Bronchial epithelial cell (primary cell): ENCODE results near the gene PCDHB15. TPM values are rescaled to one million over a fixed set of nuclear protein-coding genes. Genes with fewer than 3 reads are reported as not detected.

Experiments
- DNase-seq: peaks from one replicate; pipeline ENCODE4 v3.0.0-alpha.2; 2010; ENCODE audit warnings: low read depth
- FAIRE-seq: peaks from 2 replicates; lab custom pipeline; 2011; peaks lifted over from hg19 to GRCh38; lab: Jason Lieb, UNC
- H3K27me3 ChIP-seq: 2 replicates; pipeline ENCODE4 v1.5.1; 2011; ENCODE audit warnings: low read length; ENCODE audit not compliant: control insufficient read depth, insufficient read depth
- H3K36me3 ChIP-seq: 2 replicates; pipeline ENCODE4 v1.5.1; 2011; ENCODE audit warnings: low read length; ENCODE audit not compliant: control insufficient read depth, insufficient read depth
- H3K4me3 ChIP-seq: 2 replicates; pipeline ENCODE4 v1.5.1; 2011; ENCODE audit warnings: mild to moderate bottlenecking, low read depth, low read length, control low read depth
- total RNA-seq: library from RNA; depleted of rRNA; stranded (reverse); fragments of >200 nt; gene quantifications from 2 replicates; pipeline ENCODE4 v1.2.1, GENCODE V29; 2014
- TF ChIP-seq, protein P1 (sequence below): IDR thresholded peaks from 2 replicates; pipeline ENCODE4 v1.5.1; 2011; ENCODE audit warnings: mild to moderate bottlenecking, moderate library complexity, low read length, control low read depth, inconsistent platforms; ENCODE audit not compliant: insufficient read depth, severe bottlenecking

PCDHB15 gene
- total RNA-seq, 1 donor from 2014 or later = under 0.01 TPM

GRCh38 chr5:141260458-141261237 is 15.5 kb downstream of the PCDHB15 start:
- no peaks in the 10 kb centered on the region for H3K36me3 ChIP-seq
- no peak for DNase-seq
- no peaks in the 10 kb centered on the region for H3K27me3 ChIP-seq
- FAIRE-seq = no peak
- TF ChIP-seq, protein P1, sequence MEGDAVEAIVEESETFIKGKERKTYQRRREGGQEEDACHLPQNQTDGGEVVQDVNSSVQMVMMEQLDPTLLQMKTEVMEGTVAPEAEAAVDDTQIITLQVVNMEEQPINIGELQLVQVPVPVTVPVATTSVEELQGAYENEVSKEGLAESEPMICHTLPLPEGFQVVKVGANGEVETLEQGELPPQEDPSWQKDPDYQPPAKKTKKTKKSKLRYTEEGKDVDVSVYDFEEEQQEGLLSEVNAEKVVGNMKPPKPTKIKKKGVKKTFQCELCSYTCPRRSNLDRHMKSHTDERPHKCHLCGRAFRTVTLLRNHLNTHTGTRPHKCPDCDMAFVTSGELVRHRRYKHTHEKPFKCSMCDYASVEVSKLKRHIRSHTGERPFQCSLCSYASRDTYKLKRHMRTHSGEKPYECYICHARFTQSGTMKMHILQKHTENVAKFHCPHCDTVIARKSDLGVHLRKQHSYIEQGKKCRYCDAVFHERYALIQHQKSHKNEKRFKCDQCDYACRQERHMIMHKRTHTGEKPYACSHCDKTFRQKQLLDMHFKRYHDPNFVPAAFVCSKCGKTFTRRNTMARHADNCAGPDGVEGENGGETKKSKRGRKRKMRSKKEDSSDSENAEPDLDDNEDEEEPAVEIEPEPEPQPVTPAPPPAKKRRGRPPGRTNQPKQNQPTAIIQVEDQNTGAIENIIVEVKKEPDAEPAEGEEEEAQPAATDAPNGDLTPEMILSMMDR = no peak
- H3K4me3 ChIP-seq = no peak overlapping the region

DNA sequence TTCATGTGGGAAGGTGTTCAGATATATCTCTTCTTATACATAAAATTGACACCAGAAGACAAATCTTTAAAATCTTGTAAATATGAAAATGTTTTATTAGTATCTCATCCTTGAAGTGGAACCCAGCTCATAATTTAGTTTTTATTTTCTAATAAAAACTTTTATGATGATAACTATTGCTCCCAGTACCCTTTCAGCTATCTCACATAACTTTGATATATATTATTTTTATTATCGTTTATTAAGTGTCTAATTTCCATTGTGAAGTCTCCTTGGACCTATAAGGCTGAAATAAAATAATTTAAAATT is 16.0 kb downstream of the PCDHB15 start:
- H3K36me3 ChIP-seq = no peaks in the 10 kb centered on the region
- no peak for FAIRE-seq
- H3K4me3 ChIP-seq = no peak overlapping the region

GRCh38 chr5:141269195-141269594 is 24.0 kb downstream of the PCDHB15 start:
- TF ChIP-seq, protein P1 = no peak
- DNase-seq = no peak
- no peak for FAIRE-seq
- no peaks in the 10 kb centered on the region for H3K36me3 ChIP-seq
- H3K4me3 ChIP-seq = no peak overlapping the region
- H3K27me3 ChIP-seq = no peaks in the 10 kb centered on the region

More for the DNA sequence above, 16.0 kb downstream of the PCDHB15 start:
- no peaks in the 10 kb centered on the region for H3K27me3 ChIP-seq
- TF ChIP-seq, protein P1 = no peak
- DNase-seq = no peak

- FAIRE-seq (no peak), DNase-seq (no peak)
- Histone ChIP-seq H3K27me3 (no peaks in the 10 kb centered on the region), H3K4me3 (no peak overlapping the region), H3K36me3 (no peaks in the 10 kb centered on the region)
- TF ChIP-seq, protein P1 = no peak
Measured at GRCh38 chr5:141272906-141273305, 27.7 kb downstream of the PCDHB15 start.

DNA sequence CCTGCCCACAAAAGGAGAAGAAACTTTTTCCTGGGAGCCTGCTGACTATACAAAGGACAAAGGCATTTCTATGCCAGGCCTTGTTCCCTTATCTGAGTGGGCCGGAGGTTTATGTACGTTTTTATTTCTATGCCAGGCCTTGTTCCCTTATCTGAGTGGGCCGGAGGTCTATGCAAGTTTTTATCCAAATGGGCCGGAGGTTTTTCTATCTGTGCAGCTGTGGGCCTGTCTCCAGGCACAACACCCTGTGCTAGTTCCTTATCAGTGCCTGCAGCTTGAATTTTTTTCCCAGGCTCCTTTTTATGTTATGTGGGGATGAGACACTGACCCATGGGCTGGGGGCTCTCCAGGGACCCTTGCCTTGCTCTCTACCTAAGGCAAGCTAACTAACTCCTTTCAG is 53.2 kb downstream of the PCDHB15 start:
- FAIRE-seq = no peak

More for the DNA sequence above, 53.2 kb downstream of the PCDHB15 start:
- no peak overlapping the region for H3K4me3 ChIP-seq
- TF ChIP-seq, protein P1 = no peak
- H3K36me3 ChIP-seq = no peaks in the 10 kb centered on the region
- DNase-seq = no peak
- H3K27me3 ChIP-seq = no peaks in the 10 kb centered on the region

Other genes with a start within 250 kb of the PCDHB15 start
- not detected in 2 replicates for gene PCDHB1, start 194.0 kb upstream of the PCDHB15 start, total RNA-seq
- gene PCDHB2, start 150.8 kb upstream of the PCDHB15 start, total RNA-seq = 0.26 and 1.1 TPM in 2 replicates
- under 0.01 and 0.13 TPM in 2 replicates for gene PCDHB3, start 144.9 kb upstream of the PCDHB15 start, total RNA-seq
- 0.13 TPM in 1 of 2 replicates, not detected in the other for gene PCDHB4, start 123.6 kb upstream of the PCDHB15 start, total RNA-seq
- 0.26 TPM in 2 replicates for gene PCDHB5, start 110.2 kb upstream of the PCDHB15 start, total RNA-seq
- not detected in 2 replicates for gene PCDHB6, start 95.3 kb upstream of the PCDHB15 start, total RNA-seq
- gene PCDHB7, start 72.8 kb upstream of the PCDHB15 start, total RNA-seq = not detected in 2 replicates
- under 0.01 TPM in 2 replicates for gene PCDHB8, start 67.6 kb upstream of the PCDHB15 start, total RNA-seq
- gene PCDHB16, start 63.0 kb upstream of the PCDHB15 start, total RNA-seq = under 0.01 TPM in 1 of 2 replicates, not detected in the other
- gene PCDHB9, start 58.2 kb upstream of the PCDHB15 start, total RNA-seq = under 0.01 TPM in 1 of 2 replicates, not detected in the other
- 0.13 and 0.26 TPM in 2 replicates for gene PCDHB10, start 53.0 kb upstream of the PCDHB15 start, total RNA-seq
- gene PCDHB11, start 45.8 kb upstream of the PCDHB15 start, total RNA-seq = under 0.01 and 0.26 TPM in 2 replicates
- gene PCDHB12, start 36.7 kb upstream of the PCDHB15 start, total RNA-seq = 0.13 TPM in 1 of 2 replicates, not detected in the other
- gene PCDHB13, start 31.5 kb upstream of the PCDHB15 start, total RNA-seq = 0.26 TPM in 1 of 2 replicates, not detected in the other
- gene PCDHB14, start 22.1 kb upstream of the PCDHB15 start, total RNA-seq = 0.26 and 0.77 TPM in 2 replicates
- 0.13 TPM in 1 of 2 replicates, not detected in the other for gene SLC25A2, start 58.7 kb downstream of the PCDHB15 start, total RNA-seq
- gene TAF7, start 75.4 kb downstream of the PCDHB15 start, total RNA-seq = 36.3 and 74.5 TPM in 2 replicates
- under 0.01 and 0.26 TPM in 2 replicates for gene PCDHGA1, start 85.1 kb downstream of the PCDHB15 start, total RNA-seq
- gene PCDHGA2, start 93.4 kb downstream of the PCDHB15 start, total RNA-seq = under 0.01 and 0.26 TPM in 2 replicates
- under 0.01 and 0.13 TPM in 2 replicates for gene PCDHGA3, start 98.4 kb downstream of the PCDHB15 start, total RNA-seq
- under 0.01 and 0.26 TPM in 2 replicates for gene PCDHGB1, start 104.7 kb downstream of the PCDHB15 start, total RNA-seq
- gene PCDHGA4, start 109.6 kb downstream of the PCDHB15 start, total RNA-seq = 0.26 and 0.53 TPM in 2 replicates
- under 0.01 and 0.26 TPM in 2 replicates for gene PCDHGB2, start 114.6 kb downstream of the PCDHB15 start, total RNA-seq
- under 0.01 and 0.13 TPM in 2 replicates for gene PCDHGA5, start 118.8 kb downstream of the PCDHB15 start, total RNA-seq
- gene PCDHGB3, start 124.8 kb downstream of the PCDHB15 start, total RNA-seq = under 0.01 and 0.77 TPM in 2 replicates
- under 0.01 and 0.26 TPM in 2 replicates for gene PCDHGA6, start 128.5 kb downstream of the PCDHB15 start, total RNA-seq
- under 0.01 and 0.51 TPM in 2 replicates for gene PCDHGA7, start 137.3 kb downstream of the PCDHB15 start, total RNA-seq
- 2.1 and 3.1 TPM in 2 replicates for gene PCDHGB4, start 142.3 kb downstream of the PCDHB15 start, total RNA-seq
- under 0.01 and 0.51 TPM in 2 replicates for gene PCDHGA8, start 147.2 kb downstream of the PCDHB15 start, total RNA-seq
- 2.4 and 5.1 TPM in 2 replicates for gene PCDHGB5, start 152.6 kb downstream of the PCDHB15 start, total RNA-seq
- 0.53 and 1.5 TPM in 2 replicates for gene PCDHGA9, start 157.4 kb downstream of the PCDHB15 start, total RNA-seq
- gene PCDHGB6, start 162.6 kb downstream of the PCDHB15 start, total RNA-seq = 0.53 and 1.5 TPM in 2 replicates
- 2.1 and 5.2 TPM in 2 replicates for gene PCDHGA10, start 167.6 kb downstream of the PCDHB15 start, total RNA-seq
- 1.3 and 3.3 TPM in 2 replicates for gene PCDHGB7, start 172.3 kb downstream of the PCDHB15 start, total RNA-seq
- gene PCDHGA11, start 175.7 kb downstream of the PCDHB15 start, total RNA-seq = 1.6 and 3.2 TPM in 2 replicates
- 0.79 and 1.4 TPM in 2 replicates for gene PCDHGA12, start 185.1 kb downstream of the PCDHB15 start, total RNA-seq
- 9.5 and 17.4 TPM in 2 replicates for gene PCDHGC3, start 230.6 kb downstream of the PCDHB15 start, total RNA-seq
- gene PCDHGC4, start 239.6 kb downstream of the PCDHB15 start, total RNA-seq = 0.53 and 0.90 TPM in 2 replicates
- 0.26 and 0.77 TPM in 2 replicates for gene PCDHGC5, start 243.7 kb downstream of the PCDHB15 start, total RNA-seq